ENCODE measurements around the gene EBF4. TPM values are rescaled to one million over a fixed set of nuclear protein-coding genes. Genes with fewer than 3 reads are reported as not detected.

EBF4 gene
- total and polyA plus RNA-seq, 10 of the 15 experiments (the other 5 are each of a cell fraction or from before 2014, with no cell fraction given) = 0.13 TPM; not detected in 9

DNA sequence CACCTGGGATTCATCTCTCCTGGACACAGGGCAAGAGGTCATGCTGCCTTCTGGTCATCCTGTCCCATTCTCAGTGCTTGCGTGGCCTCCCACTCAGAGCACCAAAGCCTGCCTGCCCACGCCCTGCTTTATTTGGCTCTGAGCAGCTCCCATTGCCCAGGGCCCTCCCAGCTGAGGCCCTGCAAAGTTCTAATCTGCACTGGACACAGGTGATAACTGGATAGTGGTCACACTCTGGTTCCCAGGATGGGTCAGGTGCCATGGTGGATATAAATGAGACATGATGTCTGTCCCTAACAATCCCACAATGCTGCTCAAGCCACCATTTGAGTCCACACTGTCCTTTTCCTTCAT, 68.3 kb downstream of the EBF4 start (continued):
- TF ChIP-seq, protein P1, sequence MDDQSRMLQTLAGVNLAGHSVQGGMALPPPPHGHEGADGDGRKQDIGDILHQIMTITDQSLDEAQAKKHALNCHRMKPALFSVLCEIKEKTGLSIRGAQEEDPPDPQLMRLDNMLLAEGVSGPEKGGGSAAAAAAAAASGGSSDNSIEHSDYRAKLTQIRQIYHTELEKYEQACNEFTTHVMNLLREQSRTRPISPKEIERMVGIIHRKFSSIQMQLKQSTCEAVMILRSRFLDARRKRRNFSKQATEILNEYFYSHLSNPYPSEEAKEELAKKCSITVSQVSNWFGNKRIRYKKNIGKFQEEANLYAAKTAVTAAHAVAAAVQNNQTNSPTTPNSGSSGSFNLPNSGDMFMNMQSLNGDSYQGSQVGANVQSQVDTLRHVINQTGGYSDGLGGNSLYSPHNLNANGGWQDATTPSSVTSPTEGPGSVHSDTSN (IDR thresholded peaks at IDR 0.05; ENCODE audit: insufficient replicate concordance, low read depth, low read length) = no peak
- TF ChIP-seq, protein P2, sequence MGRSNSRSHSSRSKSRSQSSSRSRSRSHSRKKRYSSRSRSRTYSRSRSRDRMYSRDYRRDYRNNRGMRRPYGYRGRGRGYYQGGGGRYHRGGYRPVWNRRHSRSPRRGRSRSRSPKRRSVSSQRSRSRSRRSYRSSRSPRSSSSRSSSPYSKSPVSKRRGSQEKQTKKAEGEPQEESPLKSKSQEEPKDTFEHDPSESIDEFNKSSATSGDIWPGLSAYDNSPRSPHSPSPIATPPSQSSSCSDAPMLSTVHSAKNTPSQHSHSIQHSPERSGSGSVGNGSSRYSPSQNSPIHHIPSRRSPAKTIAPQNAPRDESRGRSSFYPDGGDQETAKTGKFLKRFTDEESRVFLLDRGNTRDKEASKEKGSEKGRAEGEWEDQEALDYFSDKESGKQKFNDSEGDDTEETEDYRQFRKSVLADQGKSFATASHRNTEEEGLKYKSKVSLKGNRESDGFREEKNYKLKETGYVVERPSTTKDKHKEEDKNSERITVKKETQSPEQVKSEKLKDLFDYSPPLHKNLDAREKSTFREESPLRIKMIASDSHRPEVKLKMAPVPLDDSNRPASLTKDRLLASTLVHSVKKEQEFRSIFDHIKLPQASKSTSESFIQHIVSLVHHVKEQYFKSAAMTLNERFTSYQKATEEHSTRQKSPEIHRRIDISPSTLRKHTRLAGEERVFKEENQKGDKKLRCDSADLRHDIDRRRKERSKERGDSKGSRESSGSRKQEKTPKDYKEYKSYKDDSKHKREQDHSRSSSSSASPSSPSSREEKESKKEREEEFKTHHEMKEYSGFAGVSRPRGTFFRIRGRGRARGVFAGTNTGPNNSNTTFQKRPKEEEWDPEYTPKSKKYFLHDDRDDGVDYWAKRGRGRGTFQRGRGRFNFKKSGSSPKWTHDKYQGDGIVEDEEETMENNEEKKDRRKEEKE (IDR thresholded peaks at IDR 0.05) = no peak
- no peak for TF ChIP-seq FOXK2 (IDR thresholded peaks at IDR 0.05)

DNA sequence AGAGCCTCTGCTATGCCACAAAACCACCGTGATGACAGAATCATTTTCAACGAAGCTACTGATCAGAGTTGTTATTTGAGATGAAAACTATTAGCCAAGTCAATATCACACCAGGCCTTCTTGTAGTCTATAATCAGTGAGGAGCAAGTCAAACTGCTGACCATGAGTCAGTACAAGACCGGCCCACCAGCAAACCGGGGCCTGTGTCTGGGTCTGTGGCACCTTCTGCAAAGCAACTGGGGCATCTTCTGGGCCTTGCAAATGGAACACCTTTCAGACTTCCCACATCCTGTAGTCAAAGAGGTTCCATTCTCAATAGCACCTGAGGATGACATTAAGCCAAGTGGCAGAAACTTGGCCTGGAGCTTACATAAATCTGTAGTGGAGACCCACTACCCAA, 69.3 kb downstream of the EBF4 start:
- CTCF ChIA-PET = interaction anchor here (2.0 kb wide), 1 partner anchor 9 kb away, joined by 8 read pairs; no protein-coding TSS in a partner anchor
- Histone ChIP-seq H3K4me1 (ENCODE audit: control insufficient read depth, insufficient read depth, low read length) (no peaks in the 10 kb centered on the region), H3K4me3 (no peak overlapping the region), H3K27ac (ENCODE audit: control insufficient read depth, insufficient read depth) (no peak overlapping the region), H3K27me3 (replicated peaks in 1 of 2; ENCODE audit: control insufficient read depth in 2 of 2, insufficient read depth in 2 of 2, low read length in 1 of 2) (no peaks in the 10 kb centered on the region; a peak in 1 of 4 replicates), H3K9ac (ENCODE audit: control insufficient read depth, insufficient read depth, low read length) (no peak overlapping the region), H3K36me3 (ENCODE audit: control insufficient read depth in 2 of 2, insufficient read depth in 2 of 2, low read length in 1 of 2) (no peaks in the 10 kb centered on the region), H3K79me2 (ENCODE audit: control insufficient read depth, insufficient read depth, low read length) (no peaks in the 10 kb centered on the region), H3K9me3 (replicated peaks; ENCODE audit: control insufficient read depth, insufficient read depth, low read length) (no peaks in the 10 kb centered on the region), H4K20me1 (ENCODE audit: control insufficient read depth, insufficient read depth) (no peaks in the 10 kb centered on the region), H3K4me2 (ENCODE audit: control insufficient read depth, insufficient read depth) (no peak overlapping the region), H2AFZ (ENCODE audit: control insufficient read depth, low read depth, low read length) (no peak overlapping the region)
- no peak for TF ChIP-seq NR2F1 (conservative IDR thresholded peaks at IDR 0.05)
- POLR2A ChIA-PET = no interaction called here
- in situ Hi-C loops (cut with MboI) (no loop called here), intact Hi-C loops (cut with micrococcal nuclease; ENCODE audit: unreplicated experiment) (no loop called here)
- ATAC-seq (no peak), DNase-seq (ENCODE audit: low read depth, low spot score) (no peak), FAIRE-seq (no peak)
- RAD21 ChIA-PET (ENCODE audit: unreplicated experiment) = no interaction called here
- WGBS (ENCODE audit: insufficient coverage, insufficient replicate concordance, low lambda C conversion rate, missing lambda C conversion rate) = 38% methylated on average over 4 of the region's 4 CpGs
- SMC1A ChIA-PET (ENCODE audit: uncharacterized antibody, unreplicated experiment) = no interaction called here
- BruUV-seq (replicated peaks) = no TSS peak

Data from GM12878 (cell line).